ENCODE data around the gene RNF166. TPM values are rescaled to one million over a fixed set of nuclear protein-coding genes. Genes with fewer than 3 reads are reported as not detected.
"Not testable (repeated sequence)": the region's sequence is repeated elsewhere in the genome, so short reads cannot be mapped to it uniquely, and the experiment has no call there.

Gene RNF166
- total and polyA plus RNA-seq, 2 donors from 2014 or later, result 16.3 to 31.4 TPM

- no peak for FAIRE-seq
Observed at GRCh38 chr16:88672776-88673175, 33.4 kb downstream of the RNF166 start.

GRCh38 chr16:88671806-88672205, 34.4 kb downstream of the RNF166 start:
- intact Hi-C loops (cut with DNase I), result no loop called here
- Histone ChIP-seq H3K27me3 (ENCODE audit: control insufficient read depth, insufficient read depth, low read length) (no peaks in the 10 kb centered on the region), H3K9ac (ENCODE audit: low read length in 3 of 3) (no peak overlapping the region), H3K9me3 (ENCODE audit: control insufficient read depth in 2 of 3, insufficient read depth in 1 of 3, low read length in 3 of 3) (no peaks in the 10 kb centered on the region), H3K4me1 (ENCODE audit: control insufficient read depth in 2 of 3, insufficient read depth in 2 of 3, low read depth in 1 of 3, low read length in 3 of 3) (no peaks in the 10 kb centered on the region), H3K27ac (ENCODE audit: low read depth in 2 of 2, low read length in 2 of 2) (no peak overlapping the region), H3K36me3 (ENCODE audit: control insufficient read depth in 2 of 3, insufficient read depth in 3 of 3, low read length in 3 of 3) (no peaks in the 10 kb centered on the region), H3K4me3 (ENCODE audit: low read length in 3 of 3) (no peak overlapping the region)
- FAIRE-seq (no peak), DNase-seq (no peak)
- TF ChIP-seq CTCF (IDR thresholded peaks at IDR 0.05; ENCODE audit: borderline replicate concordance, extremely low read depth, insufficient read depth), result no peak

More at GRCh38 chr16:88672776-88673175, 33.4 kb downstream of the RNF166 start:
- Histone ChIP-seq H3K36me3 (ENCODE audit: control insufficient read depth in 2 of 3, insufficient read depth in 3 of 3, low read length in 3 of 3) (no peaks in the 10 kb centered on the region), H3K27me3 (ENCODE audit: control insufficient read depth, insufficient read depth, low read length) (no peaks in the 10 kb centered on the region), H3K9me3 (ENCODE audit: control insufficient read depth in 2 of 3, insufficient read depth in 1 of 3, low read length in 3 of 3) (no peaks in the 10 kb centered on the region), H3K4me3 (ENCODE audit: low read length in 3 of 3) (no peak overlapping the region), H3K9ac (ENCODE audit: low read length in 3 of 3) (no peak overlapping the region), H3K27ac (ENCODE audit: low read depth in 2 of 2, low read length in 2 of 2) (no peak overlapping the region), H3K4me1 (ENCODE audit: control insufficient read depth in 2 of 3, insufficient read depth in 2 of 3, low read depth in 1 of 3, low read length in 3 of 3) (no peaks in the 10 kb centered on the region)
- DNase-seq, result peak in 1 of 5 donors; percentile 15
- TF ChIP-seq CTCF (IDR thresholded peaks at IDR 0.05; ENCODE audit: borderline replicate concordance, extremely low read depth, insufficient read depth), result no peak
- intact Hi-C loops (cut with DNase I), result no loop called here

GRCh38 chr16:88669980-88670379, 36.2 kb downstream of the RNF166 start:
- H3K4me3 ChIP-seq (ENCODE audit: low read length in 3 of 3), result no peak overlapping the region
- H3K27ac ChIP-seq (ENCODE audit: low read depth in 2 of 2, low read length in 2 of 2), result no peak overlapping the region
- FAIRE-seq (no peak), DNase-seq (no peak)
- no peaks in the 10 kb centered on the region for H3K9me3 ChIP-seq (ENCODE audit: control insufficient read depth in 2 of 3, insufficient read depth in 1 of 3, low read length in 3 of 3)
- H3K27me3 ChIP-seq (ENCODE audit: control insufficient read depth, insufficient read depth, low read length), result no peaks in the 10 kb centered on the region
- no peak overlapping the region for H3K9ac ChIP-seq (ENCODE audit: low read length in 3 of 3)
- intact Hi-C loops (cut with DNase I), result no loop called here
- no peak for TF ChIP-seq CTCF (IDR thresholded peaks at IDR 0.05; ENCODE audit: borderline replicate concordance, extremely low read depth, insufficient read depth)
- H3K4me1 ChIP-seq (ENCODE audit: control insufficient read depth in 2 of 3, insufficient read depth in 2 of 3, low read depth in 1 of 3, low read length in 3 of 3), result no peaks in the 10 kb centered on the region
- H3K36me3 ChIP-seq (ENCODE audit: control insufficient read depth in 2 of 3, insufficient read depth in 3 of 3, low read length in 3 of 3), result no peaks in the 10 kb centered on the region

- DNase-seq; H3K27ac ChIP-seq (ENCODE audit: low read depth in 2 of 2, low read length in 2 of 2); H3K4me1 ChIP-seq (ENCODE audit: control insufficient read depth in 2 of 3, insufficient read depth in 2 of 3, low read depth in 1 of 3, low read length in 3 of 3); H3K27me3 ChIP-seq (ENCODE audit: control insufficient read depth, insufficient read depth, low read length); intact Hi-C loops (cut with DNase I); H3K9me3 ChIP-seq (ENCODE audit: control insufficient read depth in 2 of 3, insufficient read depth in 1 of 3, low read length in 3 of 3); FAIRE-seq; H3K9ac ChIP-seq (ENCODE audit: low read length in 3 of 3); H3K4me3 ChIP-seq (ENCODE audit: low read length in 3 of 3); H3K36me3 ChIP-seq (ENCODE audit: control insufficient read depth in 2 of 3, insufficient read depth in 3 of 3, low read length in 3 of 3): not testable (repeated sequence)
Observed at GRCh38 chr16:88669493-88669892, 36.7 kb downstream of the RNF166 start.
